Gastrocnemius medialis (tissue), 4 donors: ENCODE measurements around the gene TCF7L2. TPM values are rescaled to one million over a fixed set of nuclear protein-coding genes. Genes with fewer than 3 reads are reported as not detected.

Experiments used
- ATAC-seq, 2 donors: fragments of 150-250 bp; one replicate each; pipeline ENCODE4 v1.9.1; 2016
- DNase-seq, 2 donors: peaks; one replicate each; pipeline ENCODE4 v3.0.0-alpha.2; 2019
- H3K27ac ChIP-seq, 4 donors: fragments of 200-600 bp; sonication (generic); 1 replicate in 1 of 4; 2 replicates in 3 of 4; pipeline ENCODE4 v1.5.1; 2016 to 2018; ENCODE audit warnings: mild to moderate bottlenecking in 2 of 4, moderate library complexity in 1 of 4
- H3K27me3 ChIP-seq, 3 donors: fragments of 200-600 bp; sonication (generic) in 2 of 3; 1 replicate in 1 of 3; 2 replicates in 2 of 3; pipeline versions ENCODE4 v1.5.1 to v1.6.0; 2016 to 2019; ENCODE audit warnings: mild to moderate bottlenecking in 1 of 3, moderate library complexity in 1 of 3
- H3K36me3 ChIP-seq, 2 donors: fragments of 200-600 bp; sonication (generic) in 1 of 2; one replicate each; pipeline ENCODE4 v1.5.1; 2017 to 2018
- H3K4me1 ChIP-seq, 2 donors: fragments of 200-600 bp; sonication (generic) in 1 of 2; one replicate each; pipeline ENCODE4 v1.5.1; 2016 to 2017; ENCODE audit warnings: mild to moderate bottlenecking in 2 of 2
- H3K4me3 ChIP-seq, 4 donors: fragments of 200-600 bp; sonication (generic) in 3 of 4; 1 replicate in 1 of 4; 2 replicates in 3 of 4; pipeline ENCODE4 v1.5.1; 2016 to 2019; ENCODE audit warnings: mild to moderate bottlenecking in 2 of 4
- H3K9me3 ChIP-seq, 3 donors: fragments of 200-600 bp; sonication (generic) in 2 of 3; 1 replicate in 1 of 3; 2 replicates in 2 of 3; pipeline ENCODE4 v1.5.1; 2016 to 2019
- POLR2A ChIP-seq, 2 donors: fragments of 450-650 bp; IDR thresholded peaks; one replicate each; pipeline ENCODE4 v1.6.1; 2017; ENCODE audit warnings: antibody characterized with exemption in 2 of 2, mild to moderate bottlenecking in 2 of 2, moderate library complexity in 2 of 2
- in situ Hi-C, 4 donors: fragments of 200-750 bp; cut with MboI; loops; one replicate each; pipeline versions ENCODE4 v1.15.0 to v1.8.0; 2017; ENCODE audit warnings: low sequenced_read_pairs in 4 of 4
- intact Hi-C: fragments of 100-400 bp; cut with DNase I; formaldehyde crosslinking; loops from one replicate; pipeline ENCODE4 v1.15.1; 2023; ENCODE audit warnings: low total_unique reads
- total RNA-seq, 4 donors: library from RNA; depleted of rRNA; stranded (reverse); fragments of >200 nt; gene quantifications; one replicate each; pipeline versions ENCODE4 v1.1.0 to v1.2.3, GENCODE V29; 2016
- TF ChIP-seq, protein P1 (sequence below), 5 experiments: fragments of 450-650 bp in 3 of 5; fragments of 200-600 bp in 2 of 5; sonication (generic) in 2 of 5; IDR thresholded peaks in 4 of 5; conservative IDR thresholded peaks in 1 of 5; 1 replicate in 4 of 5; 2 replicates in 1 of 5; pipeline ENCODE4 v1.5.1; 2016 to 2019; ENCODE audit warnings: antibody characterized with exemption in 5 of 5, mild to moderate bottlenecking in 3 of 5, moderate library complexity in 3 of 5

TCF7L2 gene
- total RNA-seq, 4 donors from 2014 or later = 4.6 to 5.1 (median 5.0) TPM

DNA sequence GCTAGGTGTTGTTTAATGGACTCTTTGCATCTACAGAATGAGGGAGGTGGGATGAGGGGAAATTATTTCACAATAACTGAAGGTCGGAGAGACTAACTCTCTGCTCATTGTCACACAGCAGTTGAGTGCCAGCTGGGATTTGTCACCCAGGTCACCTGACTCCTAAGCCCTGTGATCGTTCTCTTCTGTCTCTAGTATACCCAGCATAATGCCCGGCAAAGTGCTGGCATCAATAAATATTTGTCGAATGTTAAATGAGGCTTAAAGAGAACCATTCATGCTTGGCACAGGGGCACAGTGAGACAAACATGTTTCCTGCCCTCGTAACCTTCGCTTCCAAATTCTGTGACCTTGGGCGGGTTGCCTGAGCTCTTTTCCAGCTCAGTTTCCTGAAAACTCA is 70.8 kb downstream of the TCF7L2 start:
- ATAC-seq (peak; percentile 67 to 75), DNase-seq (peak in 1 of 2 donors; percentile 27)
- Histone ChIP-seq H3K36me3 (no peaks in the 10 kb centered on the region), H3K4me1 (peaks cover 40 to 47% of the 10 kb centered on the region in 2 donors), H3K9me3 (no peaks in the 10 kb centered on the region), H3K27ac (peak overlapping the region; percentile 18 to 36 (median 28)), H3K27me3 (no peaks in the 10 kb centered on the region), H3K4me3 (no peak overlapping the region)
- in situ Hi-C loops = no loop called here
- intact Hi-C loops = no loop called here
- TF ChIP-seq POLR2A (IDR thresholded peaks at IDR 0.05) = no peak
- TF ChIP-seq, protein P1, sequence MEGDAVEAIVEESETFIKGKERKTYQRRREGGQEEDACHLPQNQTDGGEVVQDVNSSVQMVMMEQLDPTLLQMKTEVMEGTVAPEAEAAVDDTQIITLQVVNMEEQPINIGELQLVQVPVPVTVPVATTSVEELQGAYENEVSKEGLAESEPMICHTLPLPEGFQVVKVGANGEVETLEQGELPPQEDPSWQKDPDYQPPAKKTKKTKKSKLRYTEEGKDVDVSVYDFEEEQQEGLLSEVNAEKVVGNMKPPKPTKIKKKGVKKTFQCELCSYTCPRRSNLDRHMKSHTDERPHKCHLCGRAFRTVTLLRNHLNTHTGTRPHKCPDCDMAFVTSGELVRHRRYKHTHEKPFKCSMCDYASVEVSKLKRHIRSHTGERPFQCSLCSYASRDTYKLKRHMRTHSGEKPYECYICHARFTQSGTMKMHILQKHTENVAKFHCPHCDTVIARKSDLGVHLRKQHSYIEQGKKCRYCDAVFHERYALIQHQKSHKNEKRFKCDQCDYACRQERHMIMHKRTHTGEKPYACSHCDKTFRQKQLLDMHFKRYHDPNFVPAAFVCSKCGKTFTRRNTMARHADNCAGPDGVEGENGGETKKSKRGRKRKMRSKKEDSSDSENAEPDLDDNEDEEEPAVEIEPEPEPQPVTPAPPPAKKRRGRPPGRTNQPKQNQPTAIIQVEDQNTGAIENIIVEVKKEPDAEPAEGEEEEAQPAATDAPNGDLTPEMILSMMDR (IDR thresholded peaks at IDR 0.05 in 4 of 5, conservative IDR thresholded peaks at IDR 0.05 in 1 of 5) = no peak

DNA sequence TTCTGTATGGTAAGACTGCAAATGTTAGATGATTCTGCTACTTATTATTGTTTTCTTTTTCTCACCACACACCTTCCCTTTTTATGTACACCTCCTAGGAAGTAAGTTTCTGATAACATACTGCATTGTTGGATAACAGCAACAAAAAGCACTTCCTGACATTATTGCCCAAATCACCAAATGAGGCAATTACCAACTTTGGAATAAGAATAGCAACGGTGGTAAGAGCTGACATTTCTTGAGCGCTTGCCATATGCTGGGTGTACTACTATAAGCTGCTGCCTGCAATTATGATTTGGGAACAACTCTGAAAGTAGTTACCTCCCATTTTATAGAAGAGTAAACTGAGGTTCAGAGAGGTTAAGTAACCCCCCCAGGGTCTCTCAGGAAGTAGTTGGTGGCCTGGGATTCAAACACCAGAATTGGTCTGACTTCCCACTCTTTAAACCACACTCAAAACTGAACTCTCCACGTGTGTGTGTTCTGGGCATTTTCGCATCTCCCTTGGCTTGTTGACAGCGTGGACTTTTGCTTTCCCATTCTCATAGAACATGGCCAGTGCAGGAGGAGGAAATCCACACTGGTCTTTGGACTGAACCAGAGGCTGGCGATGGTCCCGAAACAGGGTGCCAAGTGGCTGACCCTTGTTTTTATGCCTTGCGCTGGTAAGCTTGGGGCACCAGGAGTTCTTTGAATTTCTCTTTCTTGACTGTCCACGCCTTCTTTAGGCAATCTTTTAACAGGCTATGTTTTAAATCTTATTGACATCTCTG is 71.4 kb downstream of the TCF7L2 start:
- TF ChIP-seq POLR2A (IDR thresholded peaks at IDR 0.05) = no peak
- TF ChIP-seq, protein P1 (IDR thresholded peaks at IDR 0.05 in 4 of 5, conservative IDR thresholded peaks at IDR 0.05 in 1 of 5) = no peak
- Histone ChIP-seq H3K4me3 (no peak overlapping the region), H3K9me3 (no peaks in the 10 kb centered on the region), H3K27ac (peak overlapping the region; percentile 11 to 32 (median 20)), H3K4me1 (peaks cover 46 to 49% of the 10 kb centered on the region in 2 donors), H3K36me3 (no peaks in the 10 kb centered on the region), H3K27me3 (no peaks in the 10 kb centered on the region)
- ATAC-seq (no peak), DNase-seq (no peak)
- intact Hi-C loops (no loop called here), in situ Hi-C loops (no loop called here)

DNA sequence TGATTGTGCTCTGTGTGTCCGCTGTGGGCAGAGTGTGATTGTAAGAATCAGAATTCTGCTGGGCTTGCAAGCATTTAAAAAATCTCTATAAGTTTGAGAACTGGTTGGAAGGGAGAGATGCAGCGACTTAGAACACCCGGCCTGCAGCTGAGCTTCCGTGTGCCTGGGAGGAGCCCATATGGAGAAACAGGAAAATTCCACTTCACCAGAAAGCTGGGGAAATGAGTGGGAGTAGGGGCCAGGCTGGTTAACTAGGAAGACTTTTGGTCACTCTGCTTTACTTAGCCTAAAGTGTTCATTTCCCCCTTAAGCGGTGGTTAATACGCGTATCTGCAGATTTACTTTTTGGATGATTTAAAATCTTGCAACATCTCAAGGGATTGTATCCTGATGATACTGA is 72.2 kb downstream of the TCF7L2 start:
- no peak for DNase-seq
- Histone ChIP-seq H3K4me3 (no peak overlapping the region), H3K27me3 (no peaks in the 10 kb centered on the region), H3K27ac (no peak overlapping the region), H3K36me3 (no peaks in the 10 kb centered on the region), H3K9me3 (no peaks in the 10 kb centered on the region), H3K4me1 (peaks cover 49 to 54% of the 10 kb centered on the region in 2 donors)
- intact Hi-C loops = no loop called here
- TF ChIP-seq, protein P1 (IDR thresholded peaks at IDR 0.05 in 4 of 5, conservative IDR thresholded peaks at IDR 0.05 in 1 of 5) = no peak
- no peak for TF ChIP-seq POLR2A (IDR thresholded peaks at IDR 0.05)
- ATAC-seq = no peak
- in situ Hi-C loops = no loop called here

DNA sequence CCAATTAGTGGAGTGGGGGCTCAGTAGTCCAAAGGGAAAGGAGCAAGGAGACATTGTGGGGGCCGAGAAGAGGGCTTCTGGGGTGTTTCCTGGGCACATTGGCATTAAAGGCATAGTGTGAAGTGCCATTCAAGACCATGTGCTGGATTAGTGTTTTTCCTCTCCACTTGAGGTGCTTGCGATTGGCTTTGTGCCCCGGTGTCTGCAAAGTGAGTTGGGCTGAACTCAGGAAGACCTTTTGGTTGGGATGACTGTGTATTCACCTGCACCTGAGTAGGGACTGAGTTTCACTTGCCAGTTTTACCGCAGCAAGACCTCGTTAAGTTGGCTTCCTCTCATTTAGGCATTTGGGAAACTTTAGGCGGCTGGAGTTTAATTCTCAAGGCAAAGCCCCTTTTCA is 73.0 kb downstream of the TCF7L2 start:
- Histone ChIP-seq H3K27ac (no peak overlapping the region), H3K9me3 (no peaks in the 10 kb centered on the region), H3K4me1 (peaks cover 54 to 55% of the 10 kb centered on the region in 2 donors), H3K4me3 (no peak overlapping the region), H3K27me3 (no peaks in the 10 kb centered on the region), H3K36me3 (no peaks in the 10 kb centered on the region)
- DNase-seq = no peak
- no peak for ATAC-seq
- TF ChIP-seq, protein P1 (IDR thresholded peaks at IDR 0.05 in 4 of 5, conservative IDR thresholded peaks at IDR 0.05 in 1 of 5) = no peak
- no peak for TF ChIP-seq POLR2A (IDR thresholded peaks at IDR 0.05)
- in situ Hi-C loops = no loop called here
- intact Hi-C loops = no loop called here
